Stimulated activated CD4-positive, alpha-beta T cell treated with anti-CD3 and anti-CD28 coated beads, Interleukin-1b, Interleukin-23, amount 100 ng/mL, for 1 hour (primary cell): ENCODE measurements around the gene MBD3L2B.

Source experiments
- DNase-seq, 2 donors: peaks; one replicate each; pipeline ENCODE4 v3.0.0-alpha.2; 2020; ENCODE audit warnings: low read depth in 2 of 2

MBD3L2B gene

DNA sequence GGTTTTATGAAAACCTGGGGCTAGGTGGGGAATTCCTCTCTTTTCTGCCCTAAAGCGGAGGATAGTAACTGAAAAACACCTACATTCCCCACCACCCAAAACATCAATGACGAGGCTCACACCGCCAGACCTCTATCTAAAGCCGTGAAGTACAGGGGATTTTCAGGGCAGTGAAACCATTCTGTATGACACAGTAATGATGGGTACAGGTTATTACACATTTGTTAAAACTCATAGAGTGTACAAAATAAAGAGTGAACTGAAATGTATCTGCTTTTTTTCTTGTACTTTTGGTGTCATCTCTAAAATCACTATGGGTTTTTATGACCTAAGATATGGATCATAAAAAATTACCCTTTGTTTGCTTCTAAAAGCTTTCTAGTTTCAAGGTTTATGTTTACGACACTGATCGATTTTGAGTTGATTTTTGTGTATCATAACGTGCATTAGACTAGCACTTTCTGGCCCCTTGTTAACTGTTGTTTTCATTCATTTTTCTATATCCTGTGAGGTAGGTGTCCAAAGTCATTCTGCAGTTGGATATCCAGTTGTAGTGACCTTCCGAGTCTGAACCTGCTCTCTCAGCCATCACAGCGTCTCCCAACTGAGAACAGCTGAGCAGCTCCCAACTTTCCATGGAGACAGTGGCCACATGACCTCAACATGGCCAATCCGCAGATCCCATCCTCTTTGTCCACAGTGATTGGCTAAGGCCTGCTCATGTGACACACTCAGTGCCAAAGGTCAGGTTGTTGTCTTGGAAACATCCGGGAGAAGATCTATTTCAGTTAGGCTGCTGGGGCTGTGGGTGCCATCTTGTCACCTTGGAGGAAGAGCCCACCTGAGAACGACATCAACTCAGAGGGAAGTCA lies 10.3 kb downstream of the MBD3L2B start:
- DNase-seq: no peak

DNA sequence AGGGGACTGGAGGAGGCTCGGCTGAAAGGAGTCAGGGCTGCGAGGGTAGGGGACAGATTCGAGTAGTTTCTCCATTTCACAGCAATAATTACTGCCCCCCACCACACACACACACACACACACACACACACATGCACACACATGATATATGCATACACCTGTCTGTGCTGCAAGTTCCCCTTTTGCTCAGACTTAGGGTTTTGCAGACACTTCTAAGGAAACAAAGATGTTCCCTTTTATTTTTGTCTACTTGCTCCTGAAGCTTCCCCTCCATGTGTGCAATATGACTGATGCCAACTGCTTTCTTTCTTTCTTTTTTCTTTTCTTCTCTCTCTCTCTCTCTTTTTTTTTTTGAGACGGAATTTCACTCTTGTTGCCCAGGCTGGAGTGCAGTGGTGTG lies 13.4 kb downstream of the MBD3L2B start:
- no peak for DNase-seq

DNA sequence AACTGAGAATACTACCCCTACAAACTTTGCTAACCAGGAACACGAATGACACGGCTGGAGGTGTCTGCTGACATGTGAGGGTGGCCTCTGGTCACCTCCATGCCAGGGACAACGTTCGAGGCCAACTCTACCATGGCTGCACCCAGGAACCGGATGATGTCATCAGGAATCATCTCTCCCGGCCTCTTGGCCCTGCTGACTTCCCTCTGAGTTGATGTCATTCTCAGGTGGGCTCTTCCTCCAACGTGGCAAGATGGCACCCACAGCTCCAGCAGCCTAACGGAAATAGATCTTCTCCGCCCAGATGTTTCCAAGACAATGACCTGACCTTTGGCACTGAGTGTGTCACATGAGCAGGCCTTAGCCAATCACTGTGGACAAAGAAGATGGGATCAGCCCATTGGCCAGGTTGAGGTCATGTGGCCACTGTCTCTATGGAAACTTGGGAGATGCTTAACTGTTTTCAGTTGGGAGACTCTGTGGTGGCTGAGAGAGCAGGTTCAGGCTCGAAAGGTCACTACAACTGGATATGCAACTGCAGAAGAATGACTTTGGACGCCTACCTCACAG lies 15.0 kb downstream of the MBD3L2B start:
- no peak for DNase-seq

DNA sequence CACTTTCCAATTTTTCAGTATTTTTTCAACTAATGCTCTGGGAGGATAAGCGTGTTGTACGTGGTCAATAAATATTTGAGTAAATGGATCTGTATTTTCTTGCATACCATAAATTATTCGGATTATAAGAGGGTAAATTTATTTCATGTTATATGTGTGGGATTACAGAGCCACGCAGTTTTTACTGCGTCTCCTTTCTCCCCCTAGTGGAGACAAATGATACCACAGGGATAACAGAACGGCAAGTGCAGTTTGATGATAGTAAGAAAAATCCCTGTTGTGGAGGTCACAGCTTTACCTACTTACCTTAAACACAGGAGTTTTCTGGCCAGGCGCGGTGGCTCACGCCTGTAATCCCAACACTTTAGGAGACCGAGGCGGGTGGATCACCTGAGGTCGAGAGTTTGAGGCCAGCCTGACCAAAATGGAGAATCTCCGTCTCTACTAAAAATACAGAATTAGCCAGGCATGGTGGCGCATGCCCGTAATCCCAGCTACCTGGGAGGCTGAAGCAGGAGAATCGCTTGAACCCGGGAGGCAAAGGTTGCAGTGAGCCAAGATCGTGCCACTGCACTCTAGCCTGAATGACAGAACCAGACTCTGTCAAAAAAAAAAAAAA lies 16.8 kb downstream of the MBD3L2B start:
- no peak for DNase-seq

- DNase-seq: no peak
Observed at GRCh38 chr19:7000816-7001215, 20.4 kb downstream of the MBD3L2B start.

GRCh38 chr19:7000333-7000732 lies 20.9 kb downstream of the MBD3L2B start:
- DNase-seq: no peak

- no peak for DNase-seq
Observed at GRCh38 chr19:6999933-7000332, 21.3 kb downstream of the MBD3L2B start.

DNA sequence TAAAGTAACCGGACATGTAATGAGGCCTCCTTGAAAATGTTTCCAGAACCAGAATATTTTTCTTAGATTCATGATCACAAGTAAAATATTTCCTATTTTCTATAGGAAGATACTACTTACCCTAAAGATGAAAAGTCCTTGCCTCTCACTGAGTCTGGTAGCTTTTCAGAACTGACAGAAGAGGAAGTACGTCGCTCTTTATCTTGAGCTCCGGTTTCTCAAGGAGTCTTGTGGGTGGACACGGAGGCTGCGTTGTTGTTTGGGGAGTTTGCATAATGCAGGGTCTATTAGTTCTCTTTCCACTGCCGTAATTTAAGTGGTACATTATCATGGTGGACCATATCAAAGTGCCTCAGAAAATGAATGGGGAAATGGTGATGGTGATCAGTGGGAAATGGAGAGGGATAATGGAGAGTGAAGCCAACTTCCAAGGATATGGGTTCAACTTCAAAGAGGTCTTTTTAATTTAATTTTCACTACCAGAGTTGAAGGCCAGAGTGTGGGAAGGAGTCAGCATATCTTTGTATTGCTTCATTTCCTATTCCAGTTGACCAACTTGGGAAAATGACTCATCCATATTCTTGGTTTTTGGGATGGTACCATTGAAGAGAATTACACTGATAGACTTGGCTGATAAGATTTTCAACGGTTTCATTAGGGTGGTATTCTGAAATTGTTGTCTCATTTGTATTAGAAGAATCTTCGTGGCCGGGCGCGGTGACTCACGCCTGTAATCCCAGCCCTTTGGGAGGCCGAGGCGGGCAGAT lies 23.4 kb downstream of the MBD3L2B start:
- no peak for DNase-seq

DNA sequence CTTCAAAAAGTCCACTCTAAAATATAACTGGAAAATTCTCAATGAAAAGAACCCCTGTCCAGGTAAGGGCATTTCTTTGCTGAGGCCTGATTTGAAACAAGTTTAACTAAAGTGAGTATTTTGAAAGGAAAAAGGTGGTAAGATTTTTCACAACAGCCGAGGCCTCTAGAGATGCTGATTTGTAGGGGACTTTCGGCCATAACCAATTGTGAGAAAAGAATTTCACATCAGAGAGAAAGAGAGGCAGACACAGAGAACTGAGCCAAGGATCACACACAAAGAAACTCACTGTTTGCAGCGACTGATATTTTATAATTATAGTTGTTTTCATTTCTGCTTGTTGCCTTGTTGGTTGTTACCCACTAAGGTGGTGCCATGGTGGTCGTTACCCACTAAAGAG lies 24.4 kb downstream of the MBD3L2B start:
- no peak for DNase-seq

- no peak for DNase-seq
Observed at GRCh38 chr19:6995054-6995453, 26.2 kb downstream of the MBD3L2B start.

DNA sequence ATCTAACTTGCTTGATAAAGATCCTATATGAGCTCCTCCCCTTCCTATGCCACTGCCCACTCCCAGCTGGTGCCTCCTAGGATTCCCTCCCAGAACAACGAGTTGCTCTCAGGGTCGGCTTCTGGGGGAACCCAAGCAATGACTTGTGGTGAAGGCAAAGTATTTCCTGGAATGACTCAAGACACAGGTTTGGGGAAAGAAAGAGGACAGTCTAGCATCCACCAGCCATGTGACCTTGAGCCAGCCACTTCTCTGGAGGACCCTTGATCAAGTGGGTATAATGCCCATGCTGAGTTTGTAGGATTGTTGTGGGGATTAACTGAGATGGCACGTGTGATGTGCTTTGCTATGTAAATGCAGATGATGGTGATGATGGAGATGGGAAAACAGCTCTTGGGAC lies 33.0 kb downstream of the MBD3L2B start:
- DNase-seq: no peak

DNA sequence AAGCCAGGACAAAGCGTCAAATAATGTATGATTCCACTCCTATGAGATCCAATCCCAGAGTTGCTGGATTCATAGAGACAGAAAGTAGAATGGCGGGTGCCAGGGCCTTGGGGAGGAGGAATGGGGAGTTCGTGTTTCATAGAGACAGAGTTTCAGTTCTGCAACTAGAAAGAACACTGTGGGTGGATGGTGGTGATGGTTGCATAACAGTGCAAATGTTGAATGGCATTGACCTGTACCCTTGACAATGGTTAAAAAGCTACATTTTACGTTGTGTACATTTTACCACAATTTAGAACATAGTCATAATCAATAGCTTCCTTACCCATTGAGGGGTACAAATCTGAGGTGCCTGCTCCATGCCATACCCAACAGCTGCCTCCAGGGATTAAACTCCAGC lies 33.4 kb downstream of the MBD3L2B start:
- no peak for DNase-seq

GRCh38 chr19:6983448-6983847 lies 37.8 kb downstream of the MBD3L2B start:
- DNase-seq: no peak

GRCh38 chr19:6979399-6979798 lies 41.8 kb downstream of the MBD3L2B start:
- DNase-seq: no peak

DNA sequence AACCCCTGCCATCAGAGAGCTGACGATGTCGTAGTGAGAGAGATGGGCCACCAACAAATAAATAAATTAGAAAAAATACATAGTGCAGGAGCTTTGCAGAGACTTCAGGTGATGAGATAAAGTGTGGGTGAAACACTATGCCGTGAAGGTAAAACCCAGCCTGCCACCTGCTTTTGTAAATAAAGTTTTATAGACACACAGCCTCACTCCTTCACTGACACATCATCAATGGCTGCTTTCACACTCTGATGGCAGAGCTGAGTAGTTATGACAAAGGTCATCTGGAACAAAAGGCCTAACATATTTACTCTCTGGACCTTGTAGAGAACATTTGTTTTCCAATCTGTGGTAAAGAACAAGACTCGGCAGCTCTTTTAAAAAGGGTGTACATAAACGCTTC lies 45.0 kb downstream of the MBD3L2B start:
- no peak for DNase-seq

GRCh38 chr19:6971366-6971765 lies 49.9 kb downstream of the MBD3L2B start:
- no peak for DNase-seq

GRCh38 chr19:6970443-6970842 lies 50.8 kb downstream of the MBD3L2B start:
- DNase-seq: no peak

DNA sequence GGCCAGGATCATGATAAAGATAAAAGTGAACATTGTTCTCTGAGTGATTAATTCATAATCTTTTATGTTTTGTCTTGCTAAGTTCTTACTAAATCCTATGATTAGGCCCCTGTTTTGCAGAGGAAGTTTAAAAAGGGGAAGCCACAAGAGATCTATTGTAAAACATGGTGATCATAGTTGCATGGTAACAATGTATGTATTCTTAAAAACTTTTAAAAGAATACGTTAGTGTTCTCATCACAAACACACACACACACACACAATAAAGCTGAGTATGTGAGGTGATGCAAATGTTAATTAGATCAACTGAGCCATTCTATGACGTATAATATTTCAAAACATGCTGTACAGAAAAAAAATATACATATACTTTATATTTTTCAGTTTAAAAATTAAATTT lies 51.2 kb downstream of the MBD3L2B start:
- DNase-seq: no peak

- DNase-seq: no peak
Observed at GRCh38 chr19:6969490-6969889, 51.7 kb downstream of the MBD3L2B start.
